D341Med (cell line): ENCODE results near the gene PHLPP1.
A peak's percentile ranks its signal among the peaks of the same experiment; 100 is the strongest.

Experiments used
- DNase-seq: peaks from one replicate; pipeline ENCODE4 v3.0.0; 2012; ENCODE audit warnings: low spot score

Gene PHLPP1

GRCh38 chr18:62811674-62812073 lies 96.3 kb downstream of the PHLPP1 start:
- no peak for DNase-seq

GRCh38 chr18:62812242-62812641 lies 96.9 kb downstream of the PHLPP1 start:
- DNase-seq: no peak

- no peak for DNase-seq
Measured at GRCh38 chr18:62812876-62813275, 97.5 kb downstream of the PHLPP1 start.

- peak; percentile 62 for DNase-seq
Measured at GRCh38 chr18:62814132-62814759, 98.9 kb downstream of the PHLPP1 start.

- DNase-seq: no peak
Measured at GRCh38 chr18:62825382-62825781, 110.0 kb downstream of the PHLPP1 start.

GRCh38 chr18:62827397-62827796 lies 112.1 kb downstream of the PHLPP1 start:
- no peak for DNase-seq

GRCh38 chr18:62828091-62828640 lies 112.8 kb downstream of the PHLPP1 start:
- DNase-seq: no peak

GRCh38 chr18:62828852-62829251 lies 113.5 kb downstream of the PHLPP1 start:
- no peak for DNase-seq

GRCh38 chr18:62829936-62830335 lies 114.6 kb downstream of the PHLPP1 start:
- no peak for DNase-seq

GRCh38 chr18:62832282-62832681 lies 116.9 kb downstream of the PHLPP1 start:
- DNase-seq: no peak

- no peak for DNase-seq
Measured at GRCh38 chr18:62833494-62833893, 118.2 kb downstream of the PHLPP1 start.

GRCh38 chr18:62834715-62835114 lies 119.4 kb downstream of the PHLPP1 start:
- DNase-seq: no peak

GRCh38 chr18:62837011-62837410 lies 121.7 kb downstream of the PHLPP1 start:
- no peak for DNase-seq

GRCh38 chr18:62838475-62839098 lies 123.2 kb downstream of the PHLPP1 start:
- DNase-seq: no peak

GRCh38 chr18:62839874-62840713 lies 124.8 kb downstream of the PHLPP1 start:
- DNase-seq: no peak

- DNase-seq: no peak
Measured at GRCh38 chr18:62841405-62841804, 126.1 kb downstream of the PHLPP1 start.

GRCh38 chr18:62842898-62843297 lies 127.6 kb downstream of the PHLPP1 start:
- DNase-seq: no peak

- no peak for DNase-seq
Measured at GRCh38 chr18:62844850-62845643, 129.7 kb downstream of the PHLPP1 start.

GRCh38 chr18:62846313-62846712 lies 131.0 kb downstream of the PHLPP1 start:
- no peak for DNase-seq

- no peak for DNase-seq
Measured at GRCh38 chr18:62847081-62847480, 131.7 kb downstream of the PHLPP1 start.

GRCh38 chr18:62848946-62849345 lies 133.6 kb downstream of the PHLPP1 start:
- no peak for DNase-seq
